WTC11 (cell line): ENCODE results near the gene CYTH3. TPM values are rescaled to one million over a fixed set of nuclear protein-coding genes. Genes with fewer than 3 reads are reported as not detected.
"Not testable (repeated sequence)": the region's sequence is repeated elsewhere in the genome, so short reads cannot be mapped to it uniquely, and the experiment has no call there.

Experiments used
- ATAC-seq: fragments of 200-7000 bp; cut with Tn5 transposase; 2 replicates; pipeline ENCODE4 v1.10.0; 2021; ENCODE audit warnings: mild to moderate bottlenecking, moderate library complexity
- CTCF ChIA-PET: fragments of 300-600 bp; sonication (Branson Sonifier 250); formaldehyde crosslinking; loops from one replicate; lab custom pipeline; 2021; ENCODE audit warnings: antibody characterized with exemption; lab: Charles Lee
- POLR2A ChIA-PET: fragments of 350-600 bp; sonication (Branson Sonifier 250); formaldehyde crosslinking; loops from one replicate; lab custom pipeline; 2021; ENCODE audit warnings: antibody characterized with exemption; lab: Charles Lee
- DNase-seq: peaks from one replicate; pipeline ENCODE4 v3.0.0; 2021; ENCODE audit warnings: low spot score
- H3K27ac Mint-ChIP-seq: 2 replicates; pipeline ENCODE4 v1.8.0; 2021; ENCODE audit warnings: mixed read lengths
- H3K27me3 Mint-ChIP-seq: 2 replicates; pipeline ENCODE4 v1.8.0; 2021; ENCODE audit warnings: low read depth, mild to moderate bottlenecking, moderate library complexity, mixed read lengths
- H3K36me3 Mint-ChIP-seq: 2 replicates; pipeline ENCODE4 v1.8.0; 2021; ENCODE audit warnings: mixed read lengths
- H3K4me1 Mint-ChIP-seq: 2 replicates; pipeline ENCODE4 v1.8.0; 2022; ENCODE audit warnings: mixed read lengths
- H3K4me3 Mint-ChIP-seq: 2 replicates; pipeline ENCODE4 v1.8.0; 2021; ENCODE audit warnings: mild to moderate bottlenecking, moderate library complexity, mixed read lengths
- H3K9me3 Mint-ChIP-seq: 2 replicates; pipeline ENCODE4 v1.8.0; 2021; ENCODE audit warnings: mixed read lengths
- ATF1 ChIP-seq: sonication (generic); formaldehyde crosslinking; IDR thresholded peaks from 2 replicates; pipeline ENCODE4 v1.8.1; 2023; ENCODE audit warnings: mild to moderate bottlenecking, moderate library complexity, missing genetic modification reagents
- FOXK1 ChIP-seq: sonication (generic); formaldehyde crosslinking; IDR thresholded peaks from 2 replicates; pipeline ENCODE4 v1.8.0; 2022; ENCODE audit warnings: mild to moderate bottlenecking, moderate library complexity, missing genetic modification reagents
- GABPB1 ChIP-seq: sonication (generic); formaldehyde crosslinking; IDR thresholded peaks from 2 replicates; pipeline ENCODE4 v1.8.1; 2023; ENCODE audit warnings: mild to moderate bottlenecking, missing genetic modification reagents
- JUN ChIP-seq: sonication (generic); formaldehyde crosslinking; IDR thresholded peaks from 2 replicates; pipeline ENCODE4 v1.8.0; 2023; ENCODE audit warnings: mild to moderate bottlenecking, missing genetic modification reagents
- PRRX2 ChIP-seq: fragments of 250-450 bp; sonication (Bioruptor Pico); IDR thresholded peaks from 2 replicates; pipeline ENCODE4 v1.8.0; 2021; ENCODE audit warnings: mild to moderate bottlenecking
- RELA ChIP-seq: sonication (generic); formaldehyde crosslinking; IDR thresholded peaks from 2 replicates; pipeline ENCODE4 v1.8.1; 2022; ENCODE audit warnings: missing genetic modification reagents, mild to moderate bottlenecking, borderline replicate concordance
- SMAD3 ChIP-seq: sonication (generic); formaldehyde crosslinking; IDR thresholded peaks from 2 replicates; pipeline ENCODE4 v1.8.0; 2022; ENCODE audit warnings: missing genetic modification reagents, mild to moderate bottlenecking, borderline replicate concordance
- SOX15 ChIP-seq: fragments of 250-450 bp; sonication (Bioruptor Pico); IDR thresholded peaks from 2 replicates; pipeline ENCODE4 v1.9.0; 2021; ENCODE audit warnings: mild to moderate bottlenecking
- ZNF121 ChIP-seq: sonication (generic); formaldehyde crosslinking; IDR thresholded peaks from 2 replicates; pipeline ENCODE4 v1.8.0; 2023; ENCODE audit warnings: missing genetic modification reagents
- ZNF317 ChIP-seq: sonication (generic); formaldehyde crosslinking; IDR thresholded peaks from 2 replicates; pipeline ENCODE4 v1.8.1; 2023; ENCODE audit warnings: low read depth, mild to moderate bottlenecking, moderate library complexity, missing genetic modification reagents, borderline replicate concordance
- total RNA-seq: library from RNA; stranded (reverse); gene quantifications from 3 replicates; pipeline ENCODE4 v1.2.3, GENCODE V29; 2021
- TF ChIP-seq, protein P1 (sequence below): sonication (generic); formaldehyde crosslinking; conservative IDR thresholded peaks from 2 replicates; pipeline ENCODE4 v1.8.1; 2022; ENCODE audit warnings: mild to moderate bottlenecking, missing genetic modification reagents
- TF ChIP-seq, protein P2 (sequence below): sonication (generic); formaldehyde crosslinking; IDR thresholded peaks from 2 replicates; pipeline ENCODE4 v1.8.0; 2023; ENCODE audit warnings: mild to moderate bottlenecking, missing genetic modification reagents
- TF ChIP-seq, protein P3 (sequence below): fragments of 250-450 bp; sonication (Bioruptor Pico); IDR thresholded peaks from 2 replicates; pipeline ENCODE4 v1.9.0; 2021; ENCODE audit warnings: mild to moderate bottlenecking
- TF ChIP-seq, protein P4 (sequence below): sonication (generic); formaldehyde crosslinking; IDR thresholded peaks from 2 replicates; pipeline ENCODE4 v1.8.1; 2022; ENCODE audit warnings: missing genetic modification reagents, borderline replicate concordance
- TF ChIP-seq, protein P5 (sequence below): fragments of 250-450 bp; sonication (Bioruptor Pico); IDR thresholded peaks from 2 replicates; pipeline ENCODE4 v1.8.0; 2021; ENCODE audit warnings: mild to moderate bottlenecking
- TF ChIP-seq, protein P6 (sequence below): sonication (generic); formaldehyde crosslinking; IDR thresholded peaks from 2 replicates; pipeline ENCODE4 v1.8.0; 2022; ENCODE audit warnings: mild to moderate bottlenecking, missing genetic modification reagents

Gene CYTH3
- total RNA-seq, 1 experiment from 2014 or later: 13.2 TPM

DNA sequence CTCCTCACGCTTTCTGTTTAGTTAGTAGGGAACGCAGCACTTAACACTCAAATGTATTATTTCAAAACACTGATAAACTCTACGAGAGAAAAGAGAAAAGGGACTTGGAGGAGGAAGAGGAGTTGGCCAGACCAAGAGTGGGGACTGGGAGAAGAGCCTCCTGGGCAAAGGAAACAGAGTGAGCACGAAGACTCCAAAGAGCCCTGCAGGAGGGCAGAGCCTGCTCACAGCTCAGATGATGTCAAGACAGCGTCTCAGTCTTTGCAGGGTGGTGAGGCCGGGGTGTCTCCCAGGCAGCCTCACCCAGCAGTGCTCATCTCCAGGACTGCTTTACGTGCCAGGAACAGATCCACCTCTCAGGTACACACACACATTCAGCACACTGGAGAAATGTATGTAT, 41.2 kb downstream of the CYTH3 start (continued):
- TF ChIP-seq SOX15 (CRISPR knock-in tag) (no peak), FOXK1 (CRISPR knock-in tag) (no peak), ZNF121 (CRISPR knock-in tag) (no peak)

DNA sequence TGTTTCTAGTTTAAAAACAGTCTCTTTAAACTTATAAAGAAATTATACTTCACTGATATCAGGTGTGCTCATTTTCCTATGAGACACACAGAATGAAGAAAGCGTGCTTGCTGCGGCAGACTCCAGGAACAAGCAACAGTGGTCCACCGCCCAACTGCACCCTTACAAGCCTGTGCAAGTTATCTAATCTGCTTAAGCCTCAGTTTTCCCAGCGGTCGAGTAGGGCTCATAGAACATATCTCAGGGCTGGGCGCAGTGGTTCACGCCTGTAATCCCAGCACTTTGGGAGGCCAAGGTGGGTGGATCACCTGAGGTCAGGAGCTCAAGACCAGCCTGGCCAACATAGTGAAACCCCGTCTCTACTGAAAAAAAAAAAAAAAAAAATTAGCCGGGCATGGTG, 43.1 kb downstream of the CYTH3 start:
- peaks cover 35% of the 10 kb centered on the region for H3K4me1 Mint-ChIP-seq
- ATAC-seq, CTCF ChIA-PET: not testable (repeated sequence)

DNA sequence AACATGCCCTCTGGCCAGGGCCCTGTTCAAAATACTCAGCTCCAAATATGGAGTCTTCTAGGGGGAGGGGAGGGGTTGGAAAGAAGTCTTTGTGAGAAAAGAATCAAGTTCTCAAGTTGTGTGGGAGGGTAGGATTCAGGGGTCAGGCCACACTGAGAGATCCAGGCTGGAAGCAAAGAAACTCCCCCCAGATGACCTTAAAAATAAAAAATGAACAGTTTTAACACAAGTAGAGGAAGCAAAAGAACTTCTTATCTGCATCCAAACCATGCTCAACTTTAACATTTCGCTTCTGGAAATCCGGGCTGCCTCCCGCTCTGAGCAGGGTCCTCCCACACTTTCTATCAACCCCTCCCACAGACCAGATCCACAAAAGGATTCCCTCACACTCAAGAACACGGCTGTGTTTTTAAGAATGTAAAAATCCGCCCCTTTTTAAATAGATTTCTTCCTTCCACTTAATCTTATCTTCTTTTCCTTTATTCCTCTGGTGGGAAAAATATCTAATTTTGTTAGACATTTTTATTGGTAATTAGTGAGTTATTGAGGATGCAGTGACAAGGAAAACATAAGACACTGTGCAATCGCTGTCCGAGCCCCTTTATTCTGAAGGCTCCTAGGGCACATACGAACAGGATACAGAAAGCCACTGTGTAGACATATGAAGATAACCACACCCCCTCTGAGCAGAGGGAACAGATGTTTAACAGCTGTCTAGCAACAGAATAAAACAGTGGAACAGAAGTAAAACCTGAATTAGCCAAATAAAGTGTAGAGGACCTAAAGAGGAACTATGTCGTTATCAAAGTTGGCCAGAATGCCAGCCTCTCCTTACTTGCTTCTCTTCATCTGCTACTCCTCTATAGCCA, 43.8 kb downstream of the CYTH3 start:
- peaks cover 10% of the 10 kb centered on the region for H3K9me3 Mint-ChIP-seq
- no peak for DNase-seq
- POLR2A ChIA-PET: no interaction called here
- TF ChIP-seq, protein P1, sequence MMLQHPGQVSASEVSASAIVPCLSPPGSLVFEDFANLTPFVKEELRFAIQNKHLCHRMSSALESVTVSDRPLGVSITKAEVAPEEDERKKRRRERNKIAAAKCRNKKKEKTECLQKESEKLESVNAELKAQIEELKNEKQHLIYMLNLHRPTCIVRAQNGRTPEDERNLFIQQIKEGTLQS (CRISPR knock-in tag): no peak
- TF ChIP-seq, all 79 proteins: peak for 0
- no peaks in the 10 kb centered on the region for H3K27me3 Mint-ChIP-seq
- no peak overlapping the region for H3K4me3 Mint-ChIP-seq
- peaks cover 3% of the 10 kb centered on the region; the same call in 1 of the 2 replicates for H3K36me3 Mint-ChIP-seq
- H3K4me1 Mint-ChIP-seq: peaks cover 35% of the 10 kb centered on the region
- peak overlapping the region; percentile 73; the same call in 1 of the 2 replicates for H3K27ac Mint-ChIP-seq
- peak; percentile 68 for ATAC-seq
- CTCF ChIA-PET: interaction anchor here (1.0 kb wide), 1 partner anchor 68 kb away, joined by 5 read pairs; no protein-coding TSS in a partner anchor

More for the DNA sequence above, 43.1 kb downstream of the CYTH3 start:
- H3K9me3 Mint-ChIP-seq, POLR2A ChIA-PET, H3K27ac Mint-ChIP-seq, H3K27me3 Mint-ChIP-seq, H3K4me3 Mint-ChIP-seq, DNase-seq, H3K36me3 Mint-ChIP-seq: not testable (repeated sequence)
- TF ChIP-seq ZNF121 (CRISPR knock-in tag): peak; percentile 39; the same call in 1 of the 2 replicates

DNA sequence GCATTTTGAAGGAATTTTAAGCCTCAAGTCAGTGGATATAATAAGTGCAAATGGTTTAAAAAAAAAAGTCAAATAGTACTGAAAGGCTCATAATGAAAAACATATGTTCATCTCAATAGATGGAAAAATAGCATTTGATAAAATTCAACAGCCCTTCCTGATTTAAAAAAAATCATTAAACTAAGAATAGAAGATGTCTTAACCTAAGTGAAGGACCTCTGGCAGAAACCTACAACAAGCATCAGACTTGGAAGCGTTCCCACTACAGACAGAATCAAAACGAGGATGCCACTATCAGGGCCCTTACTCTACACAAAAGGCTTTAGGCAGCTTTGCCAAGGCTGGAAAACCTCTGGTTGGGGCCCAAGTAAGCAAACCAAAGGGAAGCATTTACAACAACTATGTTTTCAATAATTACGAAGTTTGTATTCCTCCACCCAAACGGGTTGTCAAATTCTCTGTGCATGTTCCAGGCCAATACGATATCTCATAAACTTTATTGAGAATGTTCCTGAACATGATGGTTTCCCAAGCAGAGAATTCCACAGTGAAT, 45.1 kb downstream of the CYTH3 start:
- ATAC-seq (no peak), DNase-seq (no peak)
- Mint-ChIP-seq H3K4me3 (no peak overlapping the region), H3K4me1 (peaks cover 30% of the 10 kb centered on the region), H3K27ac (0 out of 2 replicates have a peak overlapping the region, but pooled peaks have one; percentile 31), H3K27me3 (no peaks in the 10 kb centered on the region), H3K36me3 (peaks cover 7% of the 10 kb centered on the region; the same call in 1 of the 2 replicates), H3K9me3 (peaks cover 15% of the 10 kb centered on the region)
- ChIA-PET CTCF (no interaction called here), POLR2A (no interaction called here)
- no peak for TF ChIP-seq JUN (CRISPR knock-in tag)
- TF ChIP-seq ZNF121 (CRISPR knock-in tag): no peak
- TF ChIP-seq SMAD3 (CRISPR knock-in tag): no peak
- TF ChIP-seq, protein P2, sequence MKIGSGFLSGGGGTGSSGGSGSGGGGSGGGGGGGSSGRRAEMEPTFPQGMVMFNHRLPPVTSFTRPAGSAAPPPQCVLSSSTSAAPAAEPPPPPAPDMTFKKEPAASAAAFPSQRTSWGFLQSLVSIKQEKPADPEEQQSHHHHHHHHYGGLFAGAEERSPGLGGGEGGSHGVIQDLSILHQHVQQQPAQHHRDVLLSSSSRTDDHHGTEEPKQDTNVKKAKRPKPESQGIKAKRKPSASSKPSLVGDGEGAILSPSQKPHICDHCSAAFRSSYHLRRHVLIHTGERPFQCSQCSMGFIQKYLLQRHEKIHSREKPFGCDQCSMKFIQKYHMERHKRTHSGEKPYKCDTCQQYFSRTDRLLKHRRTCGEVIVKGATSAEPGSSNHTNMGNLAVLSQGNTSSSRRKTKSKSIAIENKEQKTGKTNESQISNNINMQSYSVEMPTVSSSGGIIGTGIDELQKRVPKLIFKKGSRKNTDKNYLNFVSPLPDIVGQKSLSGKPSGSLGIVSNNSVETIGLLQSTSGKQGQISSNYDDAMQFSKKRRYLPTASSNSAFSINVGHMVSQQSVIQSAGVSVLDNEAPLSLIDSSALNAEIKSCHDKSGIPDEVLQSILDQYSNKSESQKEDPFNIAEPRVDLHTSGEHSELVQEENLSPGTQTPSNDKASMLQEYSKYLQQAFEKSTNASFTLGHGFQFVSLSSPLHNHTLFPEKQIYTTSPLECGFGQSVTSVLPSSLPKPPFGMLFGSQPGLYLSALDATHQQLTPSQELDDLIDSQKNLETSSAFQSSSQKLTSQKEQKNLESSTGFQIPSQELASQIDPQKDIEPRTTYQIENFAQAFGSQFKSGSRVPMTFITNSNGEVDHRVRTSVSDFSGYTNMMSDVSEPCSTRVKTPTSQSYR: no peak
- no peak for TF ChIP-seq ZNF317 (CRISPR knock-in tag)
- TF ChIP-seq, protein P3, sequence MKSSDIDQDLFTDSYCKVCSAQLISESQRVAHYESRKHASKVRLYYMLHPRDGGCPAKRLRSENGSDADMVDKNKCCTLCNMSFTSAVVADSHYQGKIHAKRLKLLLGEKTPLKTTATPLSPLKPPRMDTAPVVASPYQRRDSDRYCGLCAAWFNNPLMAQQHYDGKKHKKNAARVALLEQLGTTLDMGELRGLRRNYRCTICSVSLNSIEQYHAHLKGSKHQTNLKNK (CRISPR knock-in tag): no peak
- no peak for TF ChIP-seq GABPB1 (CRISPR knock-in tag)
- TF ChIP-seq RELA (CRISPR knock-in tag): no peak
- no peak for TF ChIP-seq ATF1 (CRISPR knock-in tag)
- TF ChIP-seq, protein P4, sequence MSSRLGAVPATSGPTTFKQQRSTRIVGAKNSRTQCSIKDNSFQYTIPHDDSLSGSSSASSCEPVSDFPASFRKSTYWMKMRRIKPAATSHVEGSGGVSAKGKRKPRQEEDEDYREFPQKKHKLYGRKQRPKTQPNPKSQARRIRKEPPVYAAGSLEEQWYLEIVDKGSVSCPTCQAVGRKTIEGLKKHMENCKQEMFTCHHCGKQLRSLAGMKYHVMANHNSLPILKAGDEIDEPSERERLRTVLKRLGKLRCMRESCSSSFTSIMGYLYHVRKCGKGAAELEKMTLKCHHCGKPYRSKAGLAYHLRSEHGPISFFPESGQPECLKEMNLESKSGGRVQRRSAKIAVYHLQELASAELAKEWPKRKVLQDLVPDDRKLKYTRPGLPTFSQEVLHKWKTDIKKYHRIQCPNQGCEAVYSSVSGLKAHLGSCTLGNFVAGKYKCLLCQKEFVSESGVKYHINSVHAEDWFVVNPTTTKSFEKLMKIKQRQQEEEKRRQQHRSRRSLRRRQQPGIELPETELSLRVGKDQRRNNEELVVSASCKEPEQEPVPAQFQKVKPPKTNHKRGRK (CRISPR knock-in tag): no peak
- TF ChIP-seq, protein P5, sequence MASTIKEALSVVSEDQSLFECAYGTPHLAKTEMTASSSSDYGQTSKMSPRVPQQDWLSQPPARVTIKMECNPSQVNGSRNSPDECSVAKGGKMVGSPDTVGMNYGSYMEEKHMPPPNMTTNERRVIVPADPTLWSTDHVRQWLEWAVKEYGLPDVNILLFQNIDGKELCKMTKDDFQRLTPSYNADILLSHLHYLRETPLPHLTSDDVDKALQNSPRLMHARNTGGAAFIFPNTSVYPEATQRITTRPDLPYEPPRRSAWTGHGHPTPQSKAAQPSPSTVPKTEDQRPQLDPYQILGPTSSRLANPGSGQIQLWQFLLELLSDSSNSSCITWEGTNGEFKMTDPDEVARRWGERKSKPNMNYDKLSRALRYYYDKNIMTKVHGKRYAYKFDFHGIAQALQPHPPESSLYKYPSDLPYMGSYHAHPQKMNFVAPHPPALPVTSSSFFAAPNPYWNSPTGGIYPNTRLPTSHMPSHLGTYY (CRISPR knock-in tag): no peak
- TF ChIP-seq PRRX2 (CRISPR knock-in tag): no peak
- TF ChIP-seq, protein P6, sequence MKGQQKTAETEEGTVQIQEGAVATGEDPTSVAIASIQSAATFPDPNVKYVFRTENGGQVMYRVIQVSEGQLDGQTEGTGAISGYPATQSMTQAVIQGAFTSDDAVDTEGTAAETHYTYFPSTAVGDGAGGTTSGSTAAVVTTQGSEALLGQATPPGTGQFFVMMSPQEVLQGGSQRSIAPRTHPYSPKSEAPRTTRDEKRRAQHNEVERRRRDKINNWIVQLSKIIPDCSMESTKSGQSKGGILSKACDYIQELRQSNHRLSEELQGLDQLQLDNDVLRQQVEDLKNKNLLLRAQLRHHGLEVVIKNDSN: no peak
